C4-2B (cell line): ENCODE data around the gene TMEM145.

ENCODE experiments used
- CTCF ChIP-seq: fragments of 450-650 bp; conservative IDR thresholded peaks from 2 replicates; pipeline ENCODE4 v1.5.1; 2017; ENCODE audit warnings: mild to moderate bottlenecking
- ZFX ChIP-seq: fragments of 450-650 bp; IDR thresholded peaks from 2 replicates; pipeline ENCODE4 v1.6.1; 2017

GRCh38 chr19:42367929-42368328, 54.8 kb downstream of the TMEM145 start:
- TF ChIP-seq CTCF (no peak), ZFX (no peak)
